Osteoblast (primary cell): Measurements from ENCODE around the gene NAPA. TPM values are rescaled to one million over a fixed set of nuclear protein-coding genes. Genes with fewer than 3 reads are reported as not detected.

Experiments used
- DNase-seq: peaks from one replicate; pipeline ENCODE4 v3.0.0; 2011; ENCODE audit warnings: low spot score, mixed read lengths; ENCODE audit not compliant: insufficient read length; ENCODE audit errors: missing footprints
- H2AFZ ChIP-seq: 2 replicates; pipeline ENCODE4 v1.6.0; 2011; ENCODE audit warnings: mild to moderate bottlenecking, low read length
- H3K27ac ChIP-seq: 2 replicates; pipeline ENCODE4 v1.5.1; 2011; ENCODE audit warnings: mild to moderate bottlenecking, low read depth, low read length, moderate library complexity
- H3K27me3 ChIP-seq: 2 replicates; pipeline ENCODE4 v1.6.0; 2012; ENCODE audit warnings: mild to moderate bottlenecking, control low read depth, inconsistent platforms, low read length, moderate library complexity; ENCODE audit not compliant: insufficient read depth
- H3K36me3 ChIP-seq: 2 replicates; pipeline ENCODE4 v1.5.1; 2011; ENCODE audit warnings: mild to moderate bottlenecking, low read length, control low read depth, moderate library complexity; ENCODE audit not compliant: insufficient read depth
- H3K4me1 ChIP-seq: 2 replicates; pipeline ENCODE4 v1.5.1; 2011; ENCODE audit warnings: mild to moderate bottlenecking, low read length, control low read depth, moderate library complexity; ENCODE audit not compliant: insufficient read depth
- H3K4me2 ChIP-seq: 2 replicates; pipeline ENCODE4 v1.6.0; 2011; ENCODE audit warnings: mild to moderate bottlenecking, low read length; ENCODE audit not compliant: insufficient read depth
- H3K4me3 ChIP-seq: fragments of 200-600 bp; sonication (generic); 3 replicates; pipeline ENCODE4 v1.5.1; 2012; ENCODE audit warnings: mild to moderate bottlenecking, low read length, inconsistent platforms; ENCODE audit not compliant: insufficient read depth
- H3K79me2 ChIP-seq: 2 replicates; pipeline ENCODE4 v1.6.0; 2012; ENCODE audit warnings: mild to moderate bottlenecking, low read length, control low read depth, inconsistent platforms; ENCODE audit not compliant: insufficient read depth
- H3K9me3 ChIP-seq: 2 replicates; pipeline ENCODE4 v1.5.1; 2011; ENCODE audit warnings: low read depth, low read length, control low read depth
- H4K20me1 ChIP-seq: 2 replicates; pipeline ENCODE4 v1.6.0; 2012; ENCODE audit warnings: mild to moderate bottlenecking, low read length, control low read depth; ENCODE audit not compliant: insufficient read depth
- CTCF ChIP-seq: IDR thresholded peaks from 2 replicates; pipeline ENCODE4 v1.5.1; 2011; ENCODE audit warnings: mild to moderate bottlenecking, low read depth, low read length, moderate library complexity; ENCODE audit errors: extremely low read depth
- total RNA-seq: library from RNA; depleted of rRNA; stranded (reverse); fragments of >200 nt; gene quantifications from 2 replicates; pipeline ENCODE4 v1.2.3, GENCODE V29; 2012

The NAPA gene
- total RNA-seq, 1 donor, result 95.9 TPM

- no peak for TF ChIP-seq CTCF
- Histone ChIP-seq H3K79me2 (no peaks in the 10 kb centered on the region), H3K36me3 (no peaks in the 10 kb centered on the region), H4K20me1 (no peaks in the 10 kb centered on the region), H3K4me3 (no peak overlapping the region), H3K9me3 (no peaks in the 10 kb centered on the region), H3K27ac (no peak overlapping the region), H3K27me3 (peaks cover 72% of the 10 kb centered on the region), H3K4me1 (no peaks in the 10 kb centered on the region), H2AFZ (no peak overlapping the region), H3K4me2 (no peak overlapping the region)
- DNase-seq, result no peak
Measured at GRCh38 chr19:47446534-47447469, 68.1 kb downstream of the NAPA start.

- Histone ChIP-seq H3K4me3 (no peak overlapping the region), H3K27me3 (peaks cover 71% of the 10 kb centered on the region), H3K27ac (no peak overlapping the region), H3K4me1 (no peaks in the 10 kb centered on the region), H3K36me3 (no peaks in the 10 kb centered on the region), H2AFZ (no peak overlapping the region), H3K79me2 (no peaks in the 10 kb centered on the region), H3K4me2 (no peak overlapping the region), H4K20me1 (no peaks in the 10 kb centered on the region), H3K9me3 (no peaks in the 10 kb centered on the region)
- DNase-seq, result peak; percentile 77
- TF ChIP-seq CTCF, result no peak
Measured at GRCh38 chr19:47445937-47446402, 68.9 kb downstream of the NAPA start.

- Histone ChIP-seq H4K20me1 (no peaks in the 10 kb centered on the region), H3K79me2 (no peaks in the 10 kb centered on the region), H3K4me3 (no peak overlapping the region), H3K4me2 (no peak overlapping the region), H3K27me3 (peaks cover 71% of the 10 kb centered on the region), H3K9me3 (no peaks in the 10 kb centered on the region), H2AFZ (no peak overlapping the region), H3K36me3 (no peaks in the 10 kb centered on the region), H3K27ac (no peak overlapping the region), H3K4me1 (no peaks in the 10 kb centered on the region)
- no peak for DNase-seq
- no peak for TF ChIP-seq CTCF
Measured at GRCh38 chr19:47445527-47445926, 69.3 kb downstream of the NAPA start.

- DNase-seq, result peak; percentile 80
- TF ChIP-seq CTCF, result no peak
- H3K4me1 ChIP-seq, result no peaks in the 10 kb centered on the region
Measured at GRCh38 chr19:47444388-47444821, 70.5 kb downstream of the NAPA start.

More at GRCh38 chr19:47444388-47444821, 70.5 kb downstream of the NAPA start:
- H3K9me3 ChIP-seq, result no peaks in the 10 kb centered on the region
- peaks cover 65% of the 10 kb centered on the region for H3K27me3 ChIP-seq
- no peaks in the 10 kb centered on the region for H4K20me1 ChIP-seq
- H3K79me2 ChIP-seq, result no peaks in the 10 kb centered on the region
- H3K36me3 ChIP-seq, result no peaks in the 10 kb centered on the region
- no peak overlapping the region for H2AFZ ChIP-seq
- H3K27ac ChIP-seq, result no peak overlapping the region
- H3K4me2 ChIP-seq, result no peak overlapping the region
- H3K4me3 ChIP-seq, result no peak overlapping the region
